ENCODE results near the gene ZFY.

The ZFY gene

GRCh38 chrY:2934861-2935715 is at the start of gene ZFY:
ZFY (plus strand) TSS chrY:2935381; CDS start chrY:2953937, 18,556 bp downstream.
- no peak for DNase-seq

GRCh38 chrY:2885880-2886279 is 49.3 kb upstream of the ZFY start:
- no peak for DNase-seq

- DNase-seq = no peak
Observed at GRCh38 chrY:2887386-2887785, 47.8 kb upstream of the ZFY start.

GRCh38 chrY:2887955-2888354 is 47.2 kb upstream of the ZFY start:
- DNase-seq = no peak

GRCh38 chrY:2893471-2893870 is 41.7 kb upstream of the ZFY start:
- DNase-seq = no peak

GRCh38 chrY:2896050-2896449 is 39.1 kb upstream of the ZFY start:
- no peak for DNase-seq

- DNase-seq = no peak
Observed at GRCh38 chrY:2907356-2907755, 27.8 kb upstream of the ZFY start.

- DNase-seq = no peak
Observed at GRCh38 chrY:2913066-2913815, 21.9 kb upstream of the ZFY start.

GRCh38 chrY:2934078-2934477 is 1.1 kb upstream of the ZFY start:
- DNase-seq = no peak

- no peak for DNase-seq
Observed at GRCh38 chrY:2935716-2936435, 695 bp downstream of the ZFY start.

- no peak for DNase-seq
Observed at GRCh38 chrY:2936436-2936750, 1.2 kb downstream of the ZFY start.

GRCh38 chrY:2937149-2937548 is 2.0 kb downstream of the ZFY start:
- DNase-seq = no peak

- DNase-seq = no peak
Observed at GRCh38 chrY:2949590-2950252, 14.5 kb downstream of the ZFY start.

- DNase-seq = no peak
Observed at GRCh38 chrY:2950655-2951054, 15.5 kb downstream of the ZFY start.

- DNase-seq = no peak
Observed at GRCh38 chrY:2952912-2953311, 17.7 kb downstream of the ZFY start.

- no peak for DNase-seq
Observed at GRCh38 chrY:2954735-2955134, 19.6 kb downstream of the ZFY start.

GRCh38 chrY:2955561-2955960 is 20.4 kb downstream of the ZFY start:
- no peak for DNase-seq

GRCh38 chrY:2962061-2962460 is 26.9 kb downstream of the ZFY start:
- no peak for DNase-seq

- no peak for DNase-seq
Observed at GRCh38 chrY:2964814-2965213, 29.6 kb downstream of the ZFY start.

- no peak for DNase-seq
Observed at GRCh38 chrY:2965629-2966028, 30.4 kb downstream of the ZFY start.

GRCh38 chrY:2969561-2969960 is 34.4 kb downstream of the ZFY start:
- no peak for DNase-seq

GRCh38 chrY:2972708-2973107 is 37.5 kb downstream of the ZFY start:
- no peak for DNase-seq

- no peak for DNase-seq
Observed at GRCh38 chrY:2973110-2973751, 38.0 kb downstream of the ZFY start.
